CD4-positive, alpha-beta T cell treated with Interleukin-12 subunit alpha and Interleukin-12 subunit beta, for 1 hour (primary cell): ENCODE data around the gene SLBP.

Source experiments
- DNase-seq: peaks from one replicate; pipeline ENCODE4 v3.0.0-alpha.2; 2020

SLBP gene

GRCh38 chr4:1748465-1748995, 36.4 kb upstream of the SLBP start:
- DNase-seq = peak; percentile 76

DNA sequence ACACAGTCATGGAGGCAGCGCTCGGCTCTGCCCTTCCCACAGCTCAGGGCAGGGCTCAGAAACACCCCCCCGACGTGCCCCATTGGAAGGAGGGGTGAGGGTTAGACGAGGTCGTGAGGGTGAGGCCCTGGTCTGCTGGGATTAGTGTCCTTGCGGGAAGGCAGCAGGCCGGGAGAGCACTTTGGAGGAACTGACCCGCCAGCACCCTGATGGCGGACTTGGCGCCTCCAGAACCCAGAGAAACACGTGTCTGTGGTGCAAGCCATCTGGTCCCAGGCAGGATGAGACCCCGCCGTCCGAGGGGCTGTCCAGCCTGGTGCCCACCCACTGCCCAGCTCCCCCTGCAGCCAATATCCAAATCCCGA, 35.5 kb upstream of the SLBP start:
- DNase-seq = no peak

DNA sequence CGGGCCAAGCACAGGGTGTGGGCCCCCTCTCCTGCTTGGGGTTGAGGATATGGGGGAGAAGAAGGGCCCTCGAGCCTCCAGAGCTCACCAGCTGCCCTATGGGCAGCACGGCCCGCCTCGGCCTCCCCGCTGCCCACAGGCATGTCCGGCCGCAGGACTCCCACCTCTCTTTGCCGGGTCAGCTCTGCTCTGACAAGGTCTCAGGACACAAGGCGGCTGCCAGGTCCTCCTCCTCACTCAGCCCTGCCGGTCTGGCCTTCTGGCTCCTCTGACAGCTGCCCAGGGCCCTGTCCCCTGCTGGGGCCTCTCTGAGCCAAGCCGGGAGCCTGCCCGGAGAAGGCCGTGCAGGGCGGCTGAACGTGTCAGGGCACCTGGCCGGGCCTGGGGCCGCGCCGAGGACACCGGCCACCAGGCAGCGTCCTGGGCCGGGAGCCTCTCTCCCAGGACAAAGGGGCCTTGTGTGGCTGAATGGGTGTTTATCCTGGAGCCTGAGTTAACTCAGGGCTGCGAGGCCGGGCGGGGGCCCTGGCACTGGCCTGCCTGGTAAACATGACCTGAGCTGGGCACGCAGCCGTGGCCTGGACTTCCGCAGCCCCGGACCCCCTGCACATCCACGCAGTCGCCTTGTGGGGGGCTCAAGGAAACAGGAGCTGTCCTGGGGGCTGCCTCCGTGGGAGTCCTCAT, 34.9 kb upstream of the SLBP start:
- no peak for DNase-seq

GRCh38 chr4:1746265-1746691, 34.2 kb upstream of the SLBP start:
- DNase-seq = peak; percentile 78

DNA sequence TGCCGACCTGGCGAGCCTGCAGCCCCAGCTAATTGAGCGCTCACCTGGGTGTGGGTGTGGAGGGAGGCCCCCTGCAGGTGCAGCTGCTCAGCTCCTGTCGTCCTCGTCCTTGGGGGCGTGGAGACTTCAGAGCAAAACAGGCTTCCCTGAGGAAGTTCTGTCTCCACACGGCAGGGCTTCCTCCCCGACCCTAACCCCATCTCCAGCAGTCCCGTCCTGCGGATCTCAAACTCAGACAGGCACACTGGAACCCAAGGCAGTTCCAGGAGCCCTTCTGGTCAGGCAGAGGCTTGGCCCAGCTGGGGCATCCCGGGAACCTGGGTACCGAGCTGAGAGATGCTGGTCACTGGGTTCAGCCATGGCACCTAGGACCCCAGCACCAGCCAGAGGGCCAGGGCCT, 33.6 kb upstream of the SLBP start:
- DNase-seq = no peak

GRCh38 chr4:1745165-1745564, 33.0 kb upstream of the SLBP start:
- DNase-seq = no peak

GRCh38 chr4:1744552-1744951, 32.4 kb upstream of the SLBP start:
- no peak for DNase-seq

GRCh38 chr4:1743975-1744374, 31.9 kb upstream of the SLBP start:
- DNase-seq = no peak

GRCh38 chr4:1743551-1743950, 31.4 kb upstream of the SLBP start:
- no peak for DNase-seq

GRCh38 chr4:1741208-1741607, 29.1 kb upstream of the SLBP start:
- DNase-seq = no peak

- DNase-seq = no peak
Measured at GRCh38 chr4:1740021-1740545, 28.0 kb upstream of the SLBP start.

GRCh38 chr4:1739358-1739757, 27.2 kb upstream of the SLBP start:
- no peak for DNase-seq

- DNase-seq = no peak
Measured at GRCh38 chr4:1738410-1738809, 26.3 kb upstream of the SLBP start.

- DNase-seq = no peak
Measured at GRCh38 chr4:1737666-1738065, 25.5 kb upstream of the SLBP start.

DNA sequence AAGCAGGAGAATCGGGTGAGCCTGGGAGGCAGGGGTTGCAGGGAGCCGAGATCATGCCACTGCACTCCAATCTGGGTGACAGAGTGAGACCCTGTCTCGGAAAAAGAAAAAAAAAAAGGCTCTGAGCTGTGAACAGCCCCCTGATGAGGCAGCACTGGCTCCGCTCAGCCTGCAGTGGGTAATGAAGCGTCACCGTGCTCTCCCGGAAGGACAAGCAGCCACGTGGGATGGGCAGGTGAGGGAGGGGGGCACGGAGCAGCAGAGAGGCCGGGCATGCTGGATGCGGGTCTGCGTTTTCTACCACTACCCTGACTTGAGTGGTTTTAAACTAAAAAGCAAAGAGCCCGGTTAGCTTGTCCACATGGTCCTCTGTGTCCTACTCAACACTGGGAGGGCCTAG, 24.7 kb upstream of the SLBP start:
- DNase-seq = no peak

GRCh38 chr4:1735215-1735614, 23.1 kb upstream of the SLBP start:
- DNase-seq = no peak

DNA sequence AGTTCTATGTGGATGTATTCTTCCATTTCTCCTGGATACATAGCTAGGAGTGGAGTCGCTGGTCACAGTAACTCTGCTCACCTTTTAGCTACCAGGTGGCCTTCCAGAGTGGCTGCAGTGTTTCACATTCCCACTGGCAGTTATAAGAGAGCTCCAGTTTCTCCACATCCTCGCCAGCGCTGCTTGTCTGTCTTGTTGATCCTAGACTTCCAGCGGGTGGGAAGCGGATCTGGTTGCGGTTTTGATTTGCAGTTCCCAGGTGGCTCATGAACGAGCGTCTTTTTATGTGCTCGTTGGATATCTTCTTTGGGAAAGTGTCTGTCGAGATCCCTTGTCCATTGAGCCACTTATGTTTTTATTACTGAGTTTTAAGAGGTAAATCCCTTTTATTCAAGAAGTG, 20.8 kb upstream of the SLBP start:
- DNase-seq = no peak

GRCh38 chr4:1731180-1731579, 19.1 kb upstream of the SLBP start:
- no peak for DNase-seq

DNA sequence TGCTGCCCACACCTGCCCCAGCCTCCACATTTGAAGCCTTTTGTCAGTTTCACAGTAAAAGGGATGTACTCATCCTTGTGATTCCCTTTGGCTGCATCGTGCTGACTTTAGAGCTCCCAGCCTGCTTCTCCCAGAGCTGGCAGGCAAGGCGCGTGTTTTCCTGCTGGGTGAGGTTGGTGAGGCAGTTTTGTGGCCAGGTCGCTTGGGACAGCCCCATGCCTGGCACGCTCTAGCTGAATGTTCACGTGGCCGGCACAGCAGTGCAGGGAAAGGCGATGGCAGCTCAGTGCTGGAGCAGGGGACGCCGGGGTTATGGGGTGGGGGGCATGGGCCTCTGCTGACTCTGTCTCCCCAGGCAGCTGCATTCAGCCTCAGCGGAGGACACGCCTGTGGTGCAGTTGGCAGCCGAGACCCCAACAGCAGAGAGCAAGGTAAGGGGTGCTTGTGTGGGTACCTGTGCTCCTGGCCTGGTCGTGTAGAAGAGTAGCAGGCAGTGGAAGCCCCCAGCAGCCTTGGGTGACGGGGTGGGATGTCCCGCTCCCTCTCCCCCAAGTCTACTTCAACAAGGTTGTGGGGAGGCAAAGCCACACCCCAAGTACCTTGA, 18.5 kb upstream of the SLBP start:
- no peak for DNase-seq

- no peak for DNase-seq
Measured at GRCh38 chr4:1728061-1728980, 16.2 kb upstream of the SLBP start.

- no peak for DNase-seq
Measured at GRCh38 chr4:1727117-1728031, 15.3 kb upstream of the SLBP start.
